Transverse colon (tissue), 4 donors: Measurements from ENCODE around the gene RNF25.

ENCODE experiments used
- CTCF ChIP-seq, 5 experiments: fragments of 200-600 bp in 3 of 5; fragments of 450-650 bp in 2 of 5; sonication (generic) in 3 of 5; IDR thresholded peaks; 1 replicate in 2 of 5; 2 replicates in 3 of 5; pipeline ENCODE4 v1.5.1; 2016 to 2017; ENCODE audit warnings: antibody characterized with exemption in 5 of 5, inconsistent platforms in 3 of 5, mild to moderate bottlenecking in 2 of 5, moderate library complexity in 1 of 5
- EP300 ChIP-seq: sonication (generic); formaldehyde crosslinking; IDR thresholded peaks from one replicate; pipeline ENCODE4 v1.6.1; 2017; ENCODE audit warnings: antibody characterized with exemption, low read depth
- POLR2A ChIP-seq: fragments of 450-650 bp; IDR thresholded peaks from one replicate; pipeline ENCODE4 v1.6.1; 2016; ENCODE audit warnings: antibody characterized with exemption, mild to moderate bottlenecking, moderate library complexity
- POLR2AphosphoS5 ChIP-seq, 3 donors: sonication (generic); formaldehyde crosslinking; IDR thresholded peaks; one replicate each; pipeline ENCODE4 v1.6.1; 2016; ENCODE audit warnings: antibody characterized with exemption in 3 of 3

- TF ChIP-seq CTCF (IDR thresholded peaks at IDR 0.05) (no peak), POLR2AphosphoS5 (IDR thresholded peaks at IDR 0.05) (no peak), POLR2A (no peak), EP300 (no peak)
Measured at GRCh38 chr2:218716070-218716469, 44.3 kb upstream of the RNF25 start.
